Neural progenitor cell (in vitro differentiated cells): Measurements from ENCODE around the gene TMEM240. TPM values are rescaled to one million over a fixed set of nuclear protein-coding genes. Genes with fewer than 3 reads are reported as not detected.

Source experiments
- DNase-seq: peaks from one replicate; pipeline ENCODE4 v3.0.0-alpha.2; 2016; ENCODE audit warnings: low spot score
- H2AFZ ChIP-seq: fragments of 200-600 bp; sonication (generic); replicated peaks from 2 replicates; pipeline ENCODE4 v1.6.1; 2016; ENCODE audit warnings: antibody characterized with exemption
- H3F3A ChIP-seq: fragments of 200-600 bp; sonication (generic); 2 replicates; pipeline ENCODE4 v1.6.1; 2016; ENCODE audit warnings: antibody characterized with exemption, low read depth
- H3K27ac ChIP-seq: fragments of 200-600 bp; sonication (generic); 2 replicates; pipeline ENCODE4 v1.5.1; 2016; ENCODE audit warnings: mild to moderate bottlenecking
- H3K27me3 ChIP-seq: fragments of 200-600 bp; sonication (generic); 2 replicates; pipeline ENCODE4 v1.6.1; 2016; ENCODE audit warnings: mild to moderate bottlenecking, moderate library complexity
- H3K36me3 ChIP-seq: fragments of 200-600 bp; sonication (generic); 2 replicates; pipeline ENCODE4 v1.5.1; 2016
- H3K4me1 ChIP-seq: fragments of 200-600 bp; sonication (generic); 2 replicates; pipeline ENCODE4 v1.6.1; 2016; ENCODE audit warnings: mixed run types
- H3K4me2 ChIP-seq: fragments of 200-600 bp; sonication (generic); 2 replicates; pipeline ENCODE4 v1.6.1; 2016
- H3K4me3 ChIP-seq: fragments of 200-600 bp; sonication (generic); 2 replicates; pipeline ENCODE4 v1.5.1; 2016
- H3K79me2 ChIP-seq: fragments of 200-600 bp; sonication (generic); 2 replicates; pipeline ENCODE4 v1.6.1; 2016; ENCODE audit warnings: low read depth
- H3K9ac ChIP-seq: fragments of 200-600 bp; sonication (generic); 2 replicates; pipeline ENCODE4 v1.6.1; 2016
- H3K9me3 ChIP-seq: fragments of 200-600 bp; sonication (generic); 2 replicates; pipeline ENCODE4 v1.5.1; 2016; ENCODE audit warnings: low read depth
- H4K20me1 ChIP-seq: fragments of 200-600 bp; sonication (generic); 2 replicates; pipeline ENCODE4 v1.6.1; 2016; ENCODE audit warnings: low read depth
- H3K27ac Mint-ChIP-seq: 3 replicates; pipeline ENCODE4 v1.8.0; 2021; ENCODE audit warnings: mixed read lengths
- H3K27me3 Mint-ChIP-seq: 2 replicates; pipeline ENCODE4 v1.8.0; 2022; ENCODE audit warnings: low read depth, mild to moderate bottlenecking, inconsistent platforms, moderate library complexity, mixed read lengths; ENCODE audit not compliant: insufficient read depth
- H3K36me3 Mint-ChIP-seq: 3 replicates; pipeline ENCODE4 v1.8.0; 2021; ENCODE audit warnings: mixed read lengths
- H3K4me1 Mint-ChIP-seq: 3 replicates; pipeline ENCODE4 v1.8.0; 2021; ENCODE audit warnings: mixed read lengths
- H3K4me3 Mint-ChIP-seq: 3 replicates; pipeline ENCODE4 v1.8.0; 2021; ENCODE audit warnings: mild to moderate bottlenecking, moderate library complexity, mixed read lengths
- H3K9me3 Mint-ChIP-seq: 3 replicates; pipeline ENCODE4 v1.8.0; 2020; ENCODE audit warnings: mixed read lengths
- EZH2 ChIP-seq: fragments of 200-600 bp; sonication (generic); IDR thresholded peaks from 2 replicates; pipeline ENCODE4 v1.6.1; 2017; ENCODE audit warnings: antibody characterized with exemption, mild to moderate bottlenecking, moderate library complexity
- EZH2phosphoT487 ChIP-seq: fragments of 200-600 bp; sonication (generic); IDR thresholded peaks from 2 replicates; pipeline ENCODE4 v1.6.1; 2017; ENCODE audit warnings: antibody characterized with exemption
- total RNA-seq: library from RNA; depleted of rRNA; stranded (reverse); fragments of >200 nt; gene quantifications from 2 replicates; pipeline ENCODE4 v1.2.3, GENCODE V29; 2015; ENCODE audit warnings: low replicate concordance
- TF ChIP-seq, protein P1 (sequence below): fragments of 200-600 bp; sonication (generic); IDR thresholded peaks from 2 replicates; pipeline ENCODE4 v1.5.1; 2017; ENCODE audit warnings: antibody characterized with exemption, mild to moderate bottlenecking

TMEM240 gene
- total RNA-seq = 8.0 and 13.3 TPM in 2 replicates

GRCh38 chr1:1540090-1540817 lies at the start of gene TMEM240:
TSS of gene TMEM240 (minus strand) at chr1:1540624. CDS start at chr1:1540346, 278 bp downstream.
- Histone ChIP-seq H2AFZ (no peak within 1 kb of the TSS), H3K4me1 (peaks cover 5% of the 10 kb centered on the region), H3K4me3 (peak within 1 kb of the TSS; percentile 59), H3K36me3 (no peaks in the 10 kb centered on the region), H3F3A (peaks cover 25% of the 10 kb centered on the region), H3K9me3 (no peaks in the 10 kb centered on the region), H3K4me2 (peak within 1 kb of the TSS; percentile 94), H3K27ac (no peak within 1 kb of the TSS), H3K9ac (no peak within 1 kb of the TSS), H3K27me3 (no peaks in the 10 kb centered on the region), H4K20me1 (peaks cover 38% of the 10 kb centered on the region), H3K79me2 (peaks cover 5% of the 10 kb centered on the region)
- Mint-ChIP-seq H3K27me3 (peaks cover 2% of the 10 kb centered on the region), H3K4me1 (peaks cover 11% of the 10 kb centered on the region), H3K36me3 (peaks cover 13% of the 10 kb centered on the region), H3K4me3 (peak within 1 kb of the TSS; percentile 86), H3K9me3 (no peaks in the 10 kb centered on the region), H3K27ac (no peak within 1 kb of the TSS)
- TF ChIP-seq EZH2 (no peak), EZH2phosphoT487 (no peak)
- TF ChIP-seq, protein P1, sequence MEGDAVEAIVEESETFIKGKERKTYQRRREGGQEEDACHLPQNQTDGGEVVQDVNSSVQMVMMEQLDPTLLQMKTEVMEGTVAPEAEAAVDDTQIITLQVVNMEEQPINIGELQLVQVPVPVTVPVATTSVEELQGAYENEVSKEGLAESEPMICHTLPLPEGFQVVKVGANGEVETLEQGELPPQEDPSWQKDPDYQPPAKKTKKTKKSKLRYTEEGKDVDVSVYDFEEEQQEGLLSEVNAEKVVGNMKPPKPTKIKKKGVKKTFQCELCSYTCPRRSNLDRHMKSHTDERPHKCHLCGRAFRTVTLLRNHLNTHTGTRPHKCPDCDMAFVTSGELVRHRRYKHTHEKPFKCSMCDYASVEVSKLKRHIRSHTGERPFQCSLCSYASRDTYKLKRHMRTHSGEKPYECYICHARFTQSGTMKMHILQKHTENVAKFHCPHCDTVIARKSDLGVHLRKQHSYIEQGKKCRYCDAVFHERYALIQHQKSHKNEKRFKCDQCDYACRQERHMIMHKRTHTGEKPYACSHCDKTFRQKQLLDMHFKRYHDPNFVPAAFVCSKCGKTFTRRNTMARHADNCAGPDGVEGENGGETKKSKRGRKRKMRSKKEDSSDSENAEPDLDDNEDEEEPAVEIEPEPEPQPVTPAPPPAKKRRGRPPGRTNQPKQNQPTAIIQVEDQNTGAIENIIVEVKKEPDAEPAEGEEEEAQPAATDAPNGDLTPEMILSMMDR = no peak
- DNase-seq = peak; percentile 92

- Histone ChIP-seq H3K4me3 (no peak overlapping the region), H2AFZ (no peak overlapping the region)
- H3K27me3 Mint-ChIP-seq = peaks cover 16% of the 10 kb centered on the region
Observed at GRCh38 chr1:1583347-1584010, 43.1 kb upstream of the TMEM240 start.

GRCh38 chr1:1582585-1583346 lies 42.3 kb upstream of the TMEM240 start:
- no peak overlapping the region for H2AFZ ChIP-seq
- no peak overlapping the region for H3K27ac ChIP-seq
- H4K20me1 ChIP-seq = no peaks in the 10 kb centered on the region
- peaks cover 77% of the 10 kb centered on the region for H3K27me3 ChIP-seq
- no peaks in the 10 kb centered on the region for H3K36me3 ChIP-seq
- Mint-ChIP-seq H3K9me3 (no peaks in the 10 kb centered on the region), H3K27me3 (peaks cover 16% of the 10 kb centered on the region), H3K4me1 (peaks cover 4% of the 10 kb centered on the region), H3K36me3 (no peaks in the 10 kb centered on the region), H3K27ac (no peak overlapping the region), H3K4me3 (no peak overlapping the region)
- H3K4me1 ChIP-seq = no peaks in the 10 kb centered on the region
- no peak for TF ChIP-seq EZH2phosphoT487
- TF ChIP-seq EZH2 = no peak
- TF ChIP-seq, protein P1 = no peak
- no peaks in the 10 kb centered on the region for H3K9me3 ChIP-seq
- H3K9ac ChIP-seq = no peak overlapping the region
- H3K79me2 ChIP-seq = no peaks in the 10 kb centered on the region
- no peak overlapping the region for H3K4me2 ChIP-seq
- H3K4me3 ChIP-seq = no peak overlapping the region
- DNase-seq = no peak
- H3F3A ChIP-seq = no peaks in the 10 kb centered on the region

More at GRCh38 chr1:1583347-1584010, 43.1 kb upstream of the TMEM240 start:
- Mint-ChIP-seq H3K4me1 (peaks cover 4% of the 10 kb centered on the region), H3K27ac (peak overlapping the region; percentile 29), H3K4me3 (no peak overlapping the region), H3K9me3 (peaks cover under 1% of the 10 kb centered on the region), H3K36me3 (no peaks in the 10 kb centered on the region)
- no peak overlapping the region for H3K9ac ChIP-seq
- no peak overlapping the region for H3K27ac ChIP-seq
- TF ChIP-seq EZH2phosphoT487 (no peak), EZH2 (no peak)
- TF ChIP-seq, protein P1 = no peak
- H3K4me2 ChIP-seq = no peak overlapping the region
- DNase-seq = no peak
- no peaks in the 10 kb centered on the region for H3K9me3 ChIP-seq
- no peaks in the 10 kb centered on the region for H3K4me1 ChIP-seq
- H3F3A ChIP-seq = no peaks in the 10 kb centered on the region
- no peaks in the 10 kb centered on the region for H3K36me3 ChIP-seq
- H3K79me2 ChIP-seq = no peaks in the 10 kb centered on the region
- peaks cover 76% of the 10 kb centered on the region for H3K27me3 ChIP-seq
- H4K20me1 ChIP-seq = no peaks in the 10 kb centered on the region
